NOMO-1 treated with dmso at 0.1 percent for 144 hours (cell line): ENCODE results near the gene PTBP1.
"Not testable (repeated sequence)": the region's sequence is repeated elsewhere in the genome, so short reads cannot be mapped to it uniquely, and the experiment has no call there.

ENCODE experiments used
- DNase-seq: peaks from one replicate; lab custom pipeline; 2025; ENCODE audit not compliant: unreplicated experiment; lab: John Stamatoyannopoulos, UW

PTBP1 gene

GRCh38 chr19:808423-808775 is 11.1 kb downstream of the PTBP1 start:
- DNase-seq = no peak

- no peak for DNase-seq
These were observed 13.0 kb downstream of the PTBP1 start for GRCh38 chr19:810077-810855.

- DNase-seq = no peak
These were observed 13.7 kb downstream of the PTBP1 start for GRCh38 chr19:810883-811489.

GRCh38 chr19:811506-812048 is 14.3 kb downstream of the PTBP1 start:
- DNase-seq = no peak

GRCh38 chr19:812049-812746 is 14.9 kb downstream of the PTBP1 start:
- DNase-seq = no peak

- no peak for DNase-seq
These were observed 15.5 kb downstream of the PTBP1 start for GRCh38 chr19:812747-813218.

GRCh38 chr19:813219-814151 is 16.2 kb downstream of the PTBP1 start:
- no peak for DNase-seq

GRCh38 chr19:814152-815078 is 17.2 kb downstream of the PTBP1 start:
- no peak for DNase-seq

GRCh38 chr19:815079-815774 is 18.0 kb downstream of the PTBP1 start:
- no peak for DNase-seq

GRCh38 chr19:815775-816499 is 18.7 kb downstream of the PTBP1 start:
- DNase-seq = no peak

- no peak for DNase-seq
These were observed 19.2 kb downstream of the PTBP1 start for GRCh38 chr19:816500-816857.

- DNase-seq = not testable (repeated sequence)
These were observed 23.0 kb downstream of the PTBP1 start for GRCh38 chr19:820212-820611.

- DNase-seq = no peak
These were observed 24.1 kb downstream of the PTBP1 start for GRCh38 chr19:821231-821824.

- DNase-seq = no peak
These were observed 24.7 kb downstream of the PTBP1 start, which contains the start of gene PLPPR3 for GRCh38 chr19:821825-822503. Gene PLPPR3 (minus strand): TSS chr19:821955. CDS start chr19:821559, 396 bp downstream.

GRCh38 chr19:823565-824121 is 26.4 kb downstream of the PTBP1 start:
- peak; percentile 33 for DNase-seq

- peak; percentile 66 for DNase-seq
These were observed 27.6 kb downstream of the PTBP1 start for GRCh38 chr19:824885-825284.
